PC-9 (cell line): Measurements from ENCODE around the gene PTH1R. TPM values are rescaled to one million over a fixed set of nuclear protein-coding genes. Genes with fewer than 3 reads are reported as not detected.

ENCODE experiments used
- BruUV-seq: library from RNA; stranded (reverse); fragments of 400-500 nt; replicated peaks from 2 replicates; lab custom pipeline; 2021; lab: Mats Ljungman, UMichigan
- CTCF ChIA-PET: fragments of 300-600 bp; sonication (Branson Sonifier 250); formaldehyde crosslinking; loops from one replicate; lab custom pipeline; 2022; ENCODE audit warnings: antibody characterized with exemption; lab: Charles Lee
- POLR2A ChIA-PET: fragments of 300-600 bp; sonication (Branson Sonifier 250); formaldehyde crosslinking; loops from one replicate; lab custom pipeline; 2022; ENCODE audit warnings: antibody characterized with exemption; ENCODE audit not compliant: unreplicated experiment; lab: Charles Lee
- DNase-seq, 2 experiments: peaks; one replicate each; pipeline versions ENCODE4 v3.0.0 to v3.0.0-alpha.2; 2015 to 2022; ENCODE audit warnings: mixed read lengths in 1 of 2
- H2AFZ ChIP-seq: fragments of 200-600 bp; sonication (generic); 2 replicates; pipeline ENCODE4 v1.8.1; 2017; ENCODE audit warnings: antibody characterized with exemption
- H3F3A ChIP-seq: fragments of 200-600 bp; sonication (generic); 2 replicates; pipeline ENCODE4 v1.8.1; 2017; ENCODE audit warnings: antibody characterized with exemption, mild to moderate bottlenecking, low read depth; ENCODE audit not compliant: insufficient read depth
- H3K27ac ChIP-seq: fragments of 200-600 bp; sonication (generic); 2 replicates; pipeline ENCODE4 v1.6.1; 2016; ENCODE audit warnings: mixed run types
- H3K27me3 ChIP-seq: fragments of 200-600 bp; sonication (generic); 2 replicates; pipeline ENCODE4 v1.6.1; 2016; ENCODE audit warnings: low read depth, mixed run types; ENCODE audit not compliant: insufficient read depth
- H3K36me3 ChIP-seq: fragments of 200-600 bp; sonication (generic); 2 replicates; pipeline ENCODE4 v1.6.1; 2016; ENCODE audit warnings: low read depth, mixed run types
- H3K4me1 ChIP-seq: fragments of 200-600 bp; sonication (generic); replicated peaks from 2 replicates; pipeline ENCODE4 v1.6.1; 2016; ENCODE audit warnings: mixed run types; ENCODE audit not compliant: insufficient read depth
- H3K4me2 ChIP-seq: fragments of 200-600 bp; sonication (generic); 2 replicates; pipeline ENCODE4 v1.6.1; 2017; ENCODE audit warnings: mixed run types
- H3K4me3 ChIP-seq: fragments of 200-600 bp; sonication (generic); 2 replicates; pipeline ENCODE4 v1.6.1; 2016; ENCODE audit warnings: mixed run types
- H3K79me2 ChIP-seq: fragments of 200-600 bp; sonication (generic); 2 replicates; pipeline ENCODE4 v1.6.1; 2017; ENCODE audit warnings: low read depth, mixed run types
- H3K9me2 ChIP-seq: fragments of 200-600 bp; sonication (generic); 2 replicates; pipeline ENCODE4 v1.8.1; 2017; ENCODE audit warnings: mild to moderate bottlenecking; ENCODE audit not compliant: insufficient read depth
- H3K9me3 ChIP-seq: fragments of 200-600 bp; sonication (generic); 2 replicates; pipeline ENCODE4 v1.8.1; 2016; ENCODE audit warnings: low read depth; ENCODE audit not compliant: insufficient read depth
- H4K20me1 ChIP-seq: fragments of 200-600 bp; sonication (generic); 2 replicates; pipeline ENCODE4 v1.8.1; 2017; ENCODE audit not compliant: insufficient read depth
- CTCF ChIP-seq: fragments of 200-600 bp; sonication (generic); conservative IDR thresholded peaks from 2 replicates; pipeline ENCODE4 v1.6.1; 2017; ENCODE audit warnings: mixed run types, antibody characterized with exemption, mild to moderate bottlenecking, moderate library complexity
- EZH2 ChIP-seq: fragments of 200-600 bp; sonication (generic); IDR thresholded peaks from 2 replicates; pipeline ENCODE4 v1.8.0; 2017; ENCODE audit warnings: antibody characterized with exemption, low read depth
- intact Hi-C: fragments of 100-400 bp; cut with micrococcal nuclease; formaldehyde crosslinking; loops from one replicate; pipeline ENCODE4 v1.10.0; 2022; ENCODE audit not compliant: unreplicated experiment
- total RNA-seq: library from RNA; stranded (reverse); gene quantifications from 2 replicates; pipeline ENCODE4 v1.2.3, GENCODE V29; 2021

The PTH1R gene
- total RNA-seq, 1 experiment from 2014 or later: not detected

GRCh38 chr3:46866720-46867549 lies 10.6 kb upstream of the PTH1R start:
- intact Hi-C loops: loop anchor here (1.0 to 10.0 kb wide), 3 partner anchors 28 to 458 kb away; no protein-coding TSS in a partner anchor
- Histone ChIP-seq H3F3A (no peaks in the 10 kb centered on the region), H3K27ac (no peak overlapping the region), H3K4me1 (no peaks in the 10 kb centered on the region), H3K9me2 (no peaks in the 10 kb centered on the region), H3K79me2 (no peaks in the 10 kb centered on the region), H2AFZ (no peak overlapping the region), H3K4me2 (no peak overlapping the region), H3K4me3 (no peak overlapping the region), H3K27me3 (no peaks in the 10 kb centered on the region), H4K20me1 (no peaks in the 10 kb centered on the region), H3K36me3 (no peaks in the 10 kb centered on the region), H3K9me3 (no peaks in the 10 kb centered on the region)
- CTCF ChIA-PET: interaction anchor here (0.6 to 0.8 kb wide), 2 partner anchors 21 to 457 kb away, joined by 3 to 12 read pairs; no protein-coding TSS in a partner anchor
- DNase-seq: peak in 1 of 2 experiments; percentile 65
- no TSS peak for BruUV-seq
- no peak for TF ChIP-seq EZH2
- peak; percentile 90 for TF ChIP-seq CTCF
- POLR2A ChIA-PET: no interaction called here

GRCh38 chr3:46867550-46867898 lies 10.0 kb upstream of the PTH1R start:
- Histone ChIP-seq H3F3A (no peaks in the 10 kb centered on the region), H3K4me3 (no peak overlapping the region), H3K4me2 (no peak overlapping the region), H4K20me1 (no peaks in the 10 kb centered on the region), H3K27me3 (no peaks in the 10 kb centered on the region), H3K27ac (no peak overlapping the region), H3K9me3 (no peaks in the 10 kb centered on the region), H3K36me3 (no peaks in the 10 kb centered on the region), H3K4me1 (no peaks in the 10 kb centered on the region), H3K9me2 (no peaks in the 10 kb centered on the region), H2AFZ (no peak overlapping the region), H3K79me2 (no peaks in the 10 kb centered on the region)
- DNase-seq: no peak
- no peak for TF ChIP-seq CTCF
- no peak for TF ChIP-seq EZH2
- no TSS peak for BruUV-seq
- intact Hi-C loops: loop anchor here (10.0 kb wide), 1 partner anchor 457 kb away; no protein-coding TSS in a partner anchor
- ChIA-PET CTCF (interaction anchor here (0.6 kb wide), 1 partner anchor 456 kb away, joined by 3 read pairs; no protein-coding TSS in a partner anchor), POLR2A (no interaction called here)

GRCh38 chr3:46868287-46868686 lies 9.2 kb upstream of the PTH1R start:
- no TSS peak for BruUV-seq
- H3K4me2 ChIP-seq: no peak overlapping the region
- no peaks in the 10 kb centered on the region for H3K9me3 ChIP-seq
- H3K27ac ChIP-seq: no peak overlapping the region
- H3F3A ChIP-seq: no peaks in the 10 kb centered on the region
- intact Hi-C loops: loop anchor here (10.0 kb wide), 1 partner anchor 457 kb away; no protein-coding TSS in a partner anchor
- TF ChIP-seq CTCF (no peak), EZH2 (no peak)
- DNase-seq: no peak
- H3K4me1 ChIP-seq: no peaks in the 10 kb centered on the region
- H3K9me2 ChIP-seq: no peaks in the 10 kb centered on the region
- H3K4me3 ChIP-seq: no peak overlapping the region
- H4K20me1 ChIP-seq: no peaks in the 10 kb centered on the region
- H3K27me3 ChIP-seq: no peaks in the 10 kb centered on the region
- POLR2A ChIA-PET: no interaction called here
- no peak overlapping the region for H2AFZ ChIP-seq
- CTCF ChIA-PET: no interaction called here
- H3K36me3 ChIP-seq: no peaks in the 10 kb centered on the region
- no peaks in the 10 kb centered on the region for H3K79me2 ChIP-seq
